GM21515 (cell line): ENCODE results near the gene OR56A4.
"Not testable (repeated sequence)": the region's sequence is repeated elsewhere in the genome, so short reads cannot be mapped to it uniquely, and the experiment has no call there.

Source experiments
- ATAC-seq: cut with Tn5 transposase; IDR thresholded peaks from one replicate; pipeline ENCODE4 v1.9.1; 2021; ENCODE audit not compliant: unreplicated experiment

OR56A4 gene

GRCh38 chr11:5960704-5961320 lies 45.9 kb downstream of the OR56A4 start:
- not testable (repeated sequence) for ATAC-seq

DNA sequence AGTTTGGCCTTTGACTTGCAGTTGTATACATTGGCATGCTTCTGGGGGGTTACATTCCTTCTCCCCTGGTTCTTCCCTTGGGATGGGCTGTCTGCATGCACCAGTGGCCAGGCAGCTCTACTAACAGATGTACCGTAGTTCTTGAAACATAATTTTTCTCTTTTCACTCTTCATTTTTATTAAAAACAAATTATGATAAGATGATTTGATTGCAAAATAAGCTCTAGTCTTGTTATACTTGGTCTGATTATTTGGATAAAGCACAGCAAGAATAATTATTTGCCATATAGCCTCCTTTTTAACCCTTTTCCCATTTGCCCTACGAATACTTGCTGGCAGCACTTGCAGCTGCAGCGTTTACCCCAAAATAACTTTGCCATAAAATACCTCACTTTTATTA lies 51.2 kb downstream of the OR56A4 start:
- no peak for ATAC-seq
